ENCODE measurements around the gene MED29.

The MED29 gene

DNA sequence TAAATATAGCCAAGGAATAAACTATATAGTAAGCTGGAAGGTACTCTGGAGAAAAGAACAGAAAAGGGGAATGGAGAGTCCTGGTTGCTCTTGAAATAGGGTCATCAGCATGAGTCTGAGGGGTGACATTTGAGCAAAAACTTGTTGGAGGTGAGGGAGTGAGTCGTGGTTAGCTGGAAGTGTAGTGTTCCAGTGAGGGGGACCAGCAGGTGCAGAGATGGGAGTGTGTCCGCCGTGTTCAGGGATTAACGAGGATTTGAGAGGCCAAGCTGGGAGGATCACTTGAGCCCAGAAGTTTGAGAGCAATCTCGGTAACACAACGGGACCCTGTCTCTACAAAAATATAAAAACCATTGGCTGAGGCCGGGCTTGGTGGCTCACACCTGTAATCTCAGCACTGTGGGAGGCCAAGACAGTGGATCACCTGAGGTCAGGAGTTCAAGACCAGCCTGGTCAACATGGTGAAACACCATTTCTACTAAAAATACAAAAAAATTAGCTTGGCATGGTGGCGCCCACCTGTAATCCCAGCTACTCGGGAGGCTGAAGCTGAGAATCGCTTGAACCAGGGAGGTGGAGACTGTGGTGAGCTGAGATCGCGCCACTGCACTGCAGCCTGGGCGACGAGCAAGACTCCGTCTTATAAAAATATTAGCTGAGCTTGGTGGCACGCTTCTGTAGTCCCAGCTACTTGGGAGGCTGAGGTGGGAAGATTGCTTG, 55.3 kb downstream of the MED29 start:
- no peak overlapping the region for H2AFZ ChIP-seq (ENCODE audit: low read depth)
- H4K20me1 ChIP-seq (ENCODE audit: insufficient read depth), result no peaks in the 10 kb centered on the region; the same call in none of the 2 replicates
- H3K27me3 ChIP-seq (ENCODE audit: insufficient read depth, low read depth), result no peaks in the 10 kb centered on the region
- TF ChIP-seq, protein P1, sequence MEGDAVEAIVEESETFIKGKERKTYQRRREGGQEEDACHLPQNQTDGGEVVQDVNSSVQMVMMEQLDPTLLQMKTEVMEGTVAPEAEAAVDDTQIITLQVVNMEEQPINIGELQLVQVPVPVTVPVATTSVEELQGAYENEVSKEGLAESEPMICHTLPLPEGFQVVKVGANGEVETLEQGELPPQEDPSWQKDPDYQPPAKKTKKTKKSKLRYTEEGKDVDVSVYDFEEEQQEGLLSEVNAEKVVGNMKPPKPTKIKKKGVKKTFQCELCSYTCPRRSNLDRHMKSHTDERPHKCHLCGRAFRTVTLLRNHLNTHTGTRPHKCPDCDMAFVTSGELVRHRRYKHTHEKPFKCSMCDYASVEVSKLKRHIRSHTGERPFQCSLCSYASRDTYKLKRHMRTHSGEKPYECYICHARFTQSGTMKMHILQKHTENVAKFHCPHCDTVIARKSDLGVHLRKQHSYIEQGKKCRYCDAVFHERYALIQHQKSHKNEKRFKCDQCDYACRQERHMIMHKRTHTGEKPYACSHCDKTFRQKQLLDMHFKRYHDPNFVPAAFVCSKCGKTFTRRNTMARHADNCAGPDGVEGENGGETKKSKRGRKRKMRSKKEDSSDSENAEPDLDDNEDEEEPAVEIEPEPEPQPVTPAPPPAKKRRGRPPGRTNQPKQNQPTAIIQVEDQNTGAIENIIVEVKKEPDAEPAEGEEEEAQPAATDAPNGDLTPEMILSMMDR (conservative IDR thresholded peaks at IDR 0.05; ENCODE audit: low read depth, low read length), result no peak
- no peak overlapping the region for H3K4me3 ChIP-seq (IDR thresholded peaks at IDR 0.05; ENCODE audit: insufficient read depth, low read depth, low read length)
- H3K36me3 ChIP-seq (ENCODE audit: insufficient read depth), result no peaks in the 10 kb centered on the region
- H3K79me2 ChIP-seq (ENCODE audit: insufficient read depth, low read depth), result peaks cover 66% of the 10 kb centered on the region
- H3K9ac ChIP-seq, result peak overlapping the region; percentile 73
- H3K4me2 ChIP-seq, result peak overlapping the region; percentile 72
- peak overlapping the region; percentile 75; the same call in 1 of the 2 replicates for H3K27ac ChIP-seq
- H3K4me1 ChIP-seq (ENCODE audit: low read depth, poor library complexity, severe bottlenecking), result peaks cover 36% of the 10 kb centered on the region

DNA sequence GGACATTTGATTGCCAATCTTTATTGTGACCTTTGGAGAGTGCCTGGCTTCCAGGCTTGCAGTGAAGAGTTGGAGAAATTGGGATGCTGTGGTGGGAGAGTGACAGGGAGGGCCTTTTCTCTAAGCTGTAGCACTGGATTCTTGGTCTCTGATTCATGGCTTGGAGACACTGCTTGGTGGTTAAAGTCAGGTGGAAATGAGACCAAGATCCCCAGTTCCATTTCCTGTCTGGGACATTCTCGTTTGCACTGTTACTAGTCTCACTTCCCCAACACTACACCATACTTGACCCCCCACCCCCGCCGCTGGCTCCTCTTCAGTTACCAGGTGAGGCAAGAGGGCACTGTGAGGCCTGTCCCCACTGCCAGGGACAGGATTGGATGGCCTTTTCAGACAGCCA, 57.1 kb downstream of the MED29 start:
- H3K4me3 ChIP-seq (IDR thresholded peaks at IDR 0.05; ENCODE audit: insufficient read depth, low read depth, low read length), result no peak overlapping the region
- peaks cover 3% of the 10 kb centered on the region; the same call in 1 of the 2 replicates for H3K36me3 ChIP-seq (ENCODE audit: insufficient read depth)
- H3K4me2 ChIP-seq, result peak overlapping the region; percentile 72
- peaks cover 36% of the 10 kb centered on the region for H3K4me1 ChIP-seq (ENCODE audit: low read depth, poor library complexity, severe bottlenecking)
- H3K9ac ChIP-seq, result no peak overlapping the region
- H3K27ac ChIP-seq, result peak overlapping the region; percentile 21; the same call in 1 of the 2 replicates
- no peaks in the 10 kb centered on the region for H3K27me3 ChIP-seq (ENCODE audit: insufficient read depth, low read depth)
- no peaks in the 10 kb centered on the region; the same call in none of the 2 replicates for H4K20me1 ChIP-seq (ENCODE audit: insufficient read depth)
- peaks cover 78% of the 10 kb centered on the region for H3K79me2 ChIP-seq (ENCODE audit: insufficient read depth, low read depth)
- H2AFZ ChIP-seq (ENCODE audit: low read depth), result no peak overlapping the region
- TF ChIP-seq, protein P1 (conservative IDR thresholded peaks at IDR 0.05; ENCODE audit: low read depth, low read length), result no peak

DNA sequence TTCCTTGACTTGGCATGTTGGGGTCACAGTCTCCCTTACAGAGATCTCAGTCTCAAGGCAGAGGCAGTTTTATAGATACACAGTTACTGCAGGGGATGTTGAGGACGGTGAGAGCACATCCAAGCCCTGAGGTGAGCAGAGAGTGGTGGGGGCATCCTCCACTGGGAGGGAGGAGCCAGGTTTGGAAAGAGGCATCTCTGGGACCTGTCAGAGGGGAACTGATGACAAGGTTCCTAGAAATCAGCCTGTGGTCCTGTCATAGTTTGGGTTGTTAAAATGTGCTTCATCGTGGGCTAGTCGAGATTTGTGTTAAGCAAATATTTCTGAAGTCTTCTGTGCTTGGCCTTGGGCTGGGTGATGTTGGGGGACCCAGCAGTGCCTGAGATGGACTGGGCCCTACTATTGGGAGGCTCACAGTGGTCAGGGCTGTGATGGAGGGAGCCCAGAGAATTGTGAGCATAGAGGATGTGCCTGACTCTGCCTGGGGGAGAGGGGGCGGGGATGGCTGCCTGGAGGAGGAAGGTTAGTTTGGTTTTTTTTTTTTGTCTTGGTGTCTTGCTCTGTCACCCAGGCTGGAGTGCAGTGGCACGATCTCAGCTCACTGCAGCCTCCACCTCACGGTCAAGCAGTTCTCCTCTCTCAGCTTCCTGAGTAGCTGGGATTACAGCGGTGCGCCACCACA, 58.1 kb downstream of the MED29 start:
- Histone ChIP-seq H3K9ac (no peak overlapping the region), H3K4me2 (no peak overlapping the region; the same call in 1 of the 2 replicates), H2AFZ (ENCODE audit: low read depth) (no peak overlapping the region), H3K4me3 (IDR thresholded peaks at IDR 0.05; ENCODE audit: insufficient read depth, low read depth, low read length) (no peak overlapping the region), H3K27ac (no peak overlapping the region), H3K79me2 (ENCODE audit: insufficient read depth, low read depth) (peaks cover 78% of the 10 kb centered on the region), H4K20me1 (ENCODE audit: insufficient read depth) (no peaks in the 10 kb centered on the region; the same call in none of the 2 replicates), H3K27me3 (ENCODE audit: insufficient read depth, low read depth) (no peaks in the 10 kb centered on the region), H3K36me3 (ENCODE audit: insufficient read depth) (peaks cover 4% of the 10 kb centered on the region; the same call in 1 of the 2 replicates), H3K4me1 (ENCODE audit: low read depth, poor library complexity, severe bottlenecking) (peaks cover 32% of the 10 kb centered on the region)
- TF ChIP-seq, protein P1 (conservative IDR thresholded peaks at IDR 0.05; ENCODE audit: low read depth, low read length), result no peak
